AG10803 (cell line): ENCODE measurements around the gene ABTB2.
A peak's percentile ranks its signal among the peaks of the same experiment; 100 is the strongest.

Source experiments
- DNase-seq: peaks from one replicate; pipeline ENCODE4 v3.0.0; 2010; ENCODE audit warnings: low read depth
- H3K4me3 ChIP-seq: 2 replicates; pipeline ENCODE4 v1.5.1; 2011; ENCODE audit warnings: mild to moderate bottlenecking, low read length, control low read depth
- CTCF ChIP-seq: conservative IDR thresholded peaks from 2 replicates; pipeline ENCODE4 v1.5.1; 2011; ENCODE audit warnings: mild to moderate bottlenecking, low read length, control low read depth, inconsistent platforms

The ABTB2 gene

GRCh38 chr11:34363363-34364084, 5.7 kb upstream of the ABTB2 start:
- peak; percentile 28 for DNase-seq
- no peak overlapping the region for H3K4me3 ChIP-seq
- no peak for TF ChIP-seq CTCF

- no peak for DNase-seq
- no peak overlapping the region for H3K4me3 ChIP-seq
- no peak for TF ChIP-seq CTCF
These were observed 2.2 kb upstream of the ABTB2 start for GRCh38 chr11:34360046-34360445.

- DNase-seq = no peak
- TF ChIP-seq CTCF = no peak
- H3K4me3 ChIP-seq = no peak overlapping the region
These were observed 1.7 kb upstream of the ABTB2 start for GRCh38 chr11:34359548-34359891.

- DNase-seq = peak; percentile 73
- TF ChIP-seq CTCF = peak; percentile 72
These were observed 1.1 kb upstream of the ABTB2 start for GRCh38 chr11:34358728-34359547.

GRCh38 chr11:34358258-34358727, 483 bp upstream of the ABTB2 start:
- no peak for TF ChIP-seq CTCF
- H3K4me3 ChIP-seq = peak overlapping the region; percentile 63
- peak; percentile 37 for DNase-seq

More at GRCh38 chr11:34358728-34359547, 1.1 kb upstream of the ABTB2 start:
- peak overlapping the region; percentile 63 for H3K4me3 ChIP-seq

- peak overlapping the region; percentile 80 for H3K4me3 ChIP-seq
- TF ChIP-seq CTCF = no peak; the same call in 1 of the 2 replicates
- peak; percentile 69 for DNase-seq
These were observed 703 bp downstream of the ABTB2 start for GRCh38 chr11:34356913-34357700.
